ENCODE data around the gene QRSL1. TPM values are rescaled to one million over a fixed set of nuclear protein-coding genes. Genes with fewer than 3 reads are reported as not detected.

QRSL1 gene
- total and polyA plus RNA-seq, 2 experiments from 2014 or later: 18.4 to 19.3 TPM

Small RNAs within 50 kb of the gene (small RNA-seq; reads per million reads assigned to genes)
- not detected for gene RNU6-527P (ENCODE audit: low replicate concordance)

Other genes starting within 250 kb of the QRSL1 start
- gene RTN4IP1, start 80 bp upstream of the QRSL1 start, total RNA-seq (2014; rRNA removed; shearing (Covaris generic)): 17.0 and 17.5 TPM in 2 replicates
- 14.5 and 16.4 TPM in 2 replicates for gene RTN4IP1, start 80 bp upstream of the QRSL1 start, polyA plus RNA-seq (2016; fragmentation: Nextera tagmentation; extraction: Ambion mirVana)